Mammary epithelial cell (primary cell): ENCODE measurements around the gene ANKS1B.

Experiments used
- CTCF ChIP-seq, 2 donors: IDR thresholded peaks in 1 of 2; conservative IDR thresholded peaks in 1 of 2; 2 replicates each; pipeline ENCODE4 v1.5.1; 2011 to 2012; ENCODE audit warnings: inconsistent platforms in 2 of 2, low read length in 2 of 2, mild to moderate bottlenecking in 2 of 2, control low read depth in 1 of 2, low read depth in 1 of 2; ENCODE audit not compliant: insufficient read depth in 1 of 2; ENCODE audit errors: extremely low read depth in 1 of 2
- EZH2 ChIP-seq: IDR thresholded peaks from 2 replicates; pipeline ENCODE4 v1.6.1; 2012; ENCODE audit warnings: low read length, inconsistent platforms, borderline replicate concordance

DNA sequence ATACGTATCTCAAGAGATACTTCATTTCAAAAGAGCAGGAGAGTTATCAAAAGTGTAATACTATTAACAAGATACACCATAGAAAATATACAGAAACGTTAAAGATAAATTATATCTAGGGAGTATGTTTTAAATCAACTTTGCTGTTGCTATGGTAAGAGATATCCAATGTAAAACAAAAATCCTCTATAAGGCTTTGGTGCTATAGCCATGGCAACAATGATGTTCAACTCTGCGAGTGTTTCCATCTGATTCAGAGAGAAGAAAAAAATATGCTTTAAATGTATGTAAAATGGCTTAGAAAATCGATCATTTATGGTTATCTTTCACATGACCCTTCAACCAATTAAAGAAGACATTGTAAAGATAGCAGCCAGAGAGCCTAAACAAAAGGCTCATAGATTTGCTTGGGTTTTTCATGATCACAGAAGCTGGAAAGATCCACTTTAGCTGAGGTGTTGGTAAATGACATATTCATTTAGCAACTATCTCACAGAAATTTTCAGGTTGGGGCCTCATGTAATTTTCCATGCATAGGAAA lies 724.2 kb downstream of the ANKS1B start:
- no peak for TF ChIP-seq EZH2
- TF ChIP-seq CTCF (conservative IDR thresholded peaks at IDR 0.05 in 1 of 2, IDR thresholded peaks at IDR 0.05 in 1 of 2; ENCODE audit: extremely low read depth in 1 of 2, insufficient read depth in 1 of 2, low read depth in 1 of 2, low read length in 2 of 2): no peak
